Measurements from ENCODE around the gene C3orf18.

- TF ChIP-seq GATA3 (IDR thresholded peaks at IDR 0.05; ENCODE audit: low read depth, low read length) = no peak
- no peak for TF ChIP-seq GATA2 (IDR thresholded peaks at IDR 0.05; ENCODE audit: low read depth, low read length)
These were observed 55.4 kb downstream of the C3orf18 start for GRCh38 chr3:50512131-50512530.
